ENCODE measurements around the gene CLPTM1L.
"Not testable (repeated sequence)": the region's sequence is repeated elsewhere in the genome, so short reads cannot be mapped to it uniquely, and the experiment has no call there.

The CLPTM1L gene

GRCh38 chr5:1294206-1294834, 50.6 kb downstream of the CLPTM1L start:
- H3K27ac ChIP-seq, result no peak overlapping the region
- no peak for TF ChIP-seq CTCF (IDR thresholded peaks at IDR 0.05)
- no peak for TF ChIP-seq ZFX (IDR thresholded peaks at IDR 0.05; ENCODE audit: borderline replicate concordance)

- H3K27ac ChIP-seq, result no peak overlapping the region
- TF ChIP-seq ZFX (IDR thresholded peaks at IDR 0.05; ENCODE audit: borderline replicate concordance) (no peak), CTCF (IDR thresholded peaks at IDR 0.05) (no peak)
These were observed 51.3 kb downstream of the CLPTM1L start for GRCh38 chr5:1293416-1294205.

GRCh38 chr5:1292846-1293415, 52.0 kb downstream of the CLPTM1L start:
- H3K27ac ChIP-seq, result no peak overlapping the region
- TF ChIP-seq ZFX (IDR thresholded peaks at IDR 0.05; ENCODE audit: borderline replicate concordance), result no peak
- no peak for TF ChIP-seq CTCF (IDR thresholded peaks at IDR 0.05)

GRCh38 chr5:1292139-1292538, 52.8 kb downstream of the CLPTM1L start:
- TF ChIP-seq ZFX (IDR thresholded peaks at IDR 0.05; ENCODE audit: borderline replicate concordance) (no peak), CTCF (IDR thresholded peaks at IDR 0.05) (no peak)
- H3K27ac ChIP-seq, result no peak overlapping the region

GRCh38 chr5:1291611-1292080, 53.3 kb downstream of the CLPTM1L start:
- no peak for TF ChIP-seq ZFX (IDR thresholded peaks at IDR 0.05; ENCODE audit: borderline replicate concordance)
- no peak for TF ChIP-seq CTCF (IDR thresholded peaks at IDR 0.05)
- H3K27ac ChIP-seq, result no peak overlapping the region

GRCh38 chr5:1290956-1291355, 53.9 kb downstream of the CLPTM1L start:
- H3K27ac ChIP-seq, result not testable (repeated sequence)

GRCh38 chr5:1289559-1289958, 55.3 kb downstream of the CLPTM1L start:
- not testable (repeated sequence) for H3K27ac ChIP-seq
